HG03571 (cell line): Measurements from ENCODE around the gene TPRA1.

ENCODE experiments used
- ATAC-seq: cut with Tn5 transposase; IDR thresholded peaks from one replicate; pipeline ENCODE4 v1.9.1; 2021; ENCODE audit not compliant: unreplicated experiment

The TPRA1 gene

DNA sequence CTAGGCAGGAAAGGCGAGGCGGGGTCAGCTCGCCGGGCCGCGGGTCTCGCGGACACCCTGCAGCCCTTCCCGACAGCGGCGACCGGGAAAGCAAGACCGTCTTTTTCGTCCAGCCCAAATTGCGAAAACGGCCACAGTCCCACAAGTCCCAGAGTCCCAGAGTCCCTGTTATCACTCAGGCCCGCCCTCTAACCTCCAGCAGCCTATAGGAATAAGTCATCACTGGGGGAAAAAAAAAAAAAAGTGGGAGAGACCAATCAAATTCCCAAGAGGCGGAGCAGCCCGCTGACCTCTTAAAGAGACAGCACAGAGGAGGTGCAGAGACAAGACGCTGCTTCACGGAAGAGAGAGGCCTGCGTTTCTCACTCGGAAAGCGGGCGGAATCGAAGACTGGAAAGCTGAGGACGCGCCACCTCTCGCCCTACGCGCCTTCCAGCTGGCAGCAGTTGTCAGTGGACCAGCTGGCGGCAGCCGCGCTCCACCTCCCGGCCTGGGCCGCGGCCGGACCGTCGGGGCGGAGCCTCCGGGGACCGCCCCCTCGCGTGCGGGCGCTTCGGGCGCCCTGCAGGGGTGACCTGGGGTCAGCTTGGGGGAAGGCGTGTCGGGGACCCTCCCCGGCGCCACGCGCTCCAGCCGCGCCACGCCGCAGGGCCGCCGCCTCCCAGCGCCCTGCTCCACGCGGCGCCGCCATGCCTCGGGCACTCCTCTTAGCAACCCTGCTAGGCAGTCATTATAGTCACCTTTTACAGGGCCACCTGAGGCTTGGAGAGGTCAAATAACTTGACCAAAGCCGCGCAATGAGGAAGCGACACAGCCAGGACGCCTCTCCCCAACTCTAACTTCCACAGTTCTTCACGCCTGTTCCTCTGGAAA, at the start of gene TPRA1:
Gene TPRA1 (minus strand): TSS at position 141 of the 873 bp plus-strand sequence. CDS start 10,587 bp downstream, outside the sequence.
- ATAC-seq, result peak; percentile 68

DNA sequence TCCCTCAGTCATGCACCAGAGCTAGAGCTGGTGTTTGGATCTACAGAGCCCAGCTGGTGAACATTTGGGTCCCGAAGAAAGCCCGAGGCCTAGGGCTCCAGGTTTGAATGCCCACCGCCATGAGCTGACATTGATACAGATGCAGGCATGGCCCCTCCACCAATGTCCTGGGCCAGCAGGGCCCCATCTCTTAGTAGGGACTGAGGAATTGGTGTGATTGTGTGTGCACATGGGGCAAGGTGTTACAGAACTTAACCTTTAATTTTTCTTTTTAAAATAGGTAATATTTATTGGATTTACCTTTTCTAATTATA, 49.5 kb upstream of the TPRA1 start:
- ATAC-seq, result no peak

- no peak for ATAC-seq
These were observed 48.9 kb upstream of the TPRA1 start for GRCh38 chr3:127639173-127640041.

GRCh38 chr3:127637971-127638370, 47.4 kb upstream of the TPRA1 start:
- no peak for ATAC-seq

DNA sequence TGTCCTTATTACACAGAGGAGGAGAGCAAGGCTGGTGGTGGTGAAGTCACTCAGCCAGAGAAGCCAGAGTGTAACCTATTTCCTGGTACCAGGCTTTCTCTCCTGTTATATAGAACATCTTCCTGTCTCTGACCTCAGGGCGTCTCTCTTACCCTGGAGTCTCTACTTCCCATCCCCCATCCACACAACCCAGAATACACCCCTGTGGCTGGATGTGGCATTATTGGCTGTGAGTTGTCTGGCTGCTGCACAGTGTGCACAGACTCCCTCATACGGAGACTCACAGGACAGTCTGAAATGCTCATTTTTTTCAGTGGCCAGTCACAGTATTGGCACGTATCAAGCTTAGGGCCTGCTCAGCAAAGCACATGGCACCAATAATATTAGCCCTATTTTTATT, 47.0 kb upstream of the TPRA1 start:
- ATAC-seq, result no peak

- ATAC-seq, result no peak
These were observed 44.1 kb upstream of the TPRA1 start for GRCh38 chr3:127634653-127635052.

DNA sequence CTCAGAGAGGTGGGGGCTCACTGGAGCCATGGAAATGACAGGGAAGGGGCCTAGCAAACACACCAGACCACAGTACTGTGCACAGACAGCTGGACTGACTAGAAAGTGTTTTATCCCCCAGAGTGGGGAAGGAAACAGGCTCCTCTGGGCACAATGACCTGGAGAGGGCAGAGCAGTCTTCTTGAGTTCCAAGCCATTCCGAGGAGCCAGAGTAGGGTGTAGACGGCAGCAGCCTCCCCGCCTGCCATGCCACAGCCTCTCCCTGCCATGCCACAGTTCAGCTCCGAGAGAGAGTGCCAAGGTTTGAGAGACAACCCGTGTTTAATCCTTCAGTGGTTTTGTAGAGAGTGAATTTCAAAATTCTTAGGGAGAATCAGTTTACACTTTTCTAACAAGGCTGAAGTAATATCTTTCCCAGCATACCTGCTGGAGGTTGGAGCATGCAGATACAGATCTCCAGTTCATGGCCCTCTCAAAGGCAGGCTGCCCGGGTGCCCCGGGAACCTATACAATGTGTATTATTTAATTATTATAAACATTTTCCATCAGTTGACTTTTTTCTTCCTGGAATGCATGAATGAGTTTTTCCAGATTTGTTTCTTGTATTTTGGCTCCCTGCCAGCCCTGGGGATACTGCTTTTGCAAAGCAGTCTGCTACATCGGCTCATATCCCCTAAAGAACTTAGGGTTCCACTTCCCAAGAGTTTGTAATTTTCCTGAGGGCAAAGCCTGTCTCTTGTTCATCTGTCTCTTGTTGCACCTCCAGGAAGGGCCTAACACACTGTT, 41.7 kb upstream of the TPRA1 start:
- no peak for ATAC-seq

- no peak for ATAC-seq
These were observed 40.5 kb upstream of the TPRA1 start for GRCh38 chr3:127630811-127631714.

DNA sequence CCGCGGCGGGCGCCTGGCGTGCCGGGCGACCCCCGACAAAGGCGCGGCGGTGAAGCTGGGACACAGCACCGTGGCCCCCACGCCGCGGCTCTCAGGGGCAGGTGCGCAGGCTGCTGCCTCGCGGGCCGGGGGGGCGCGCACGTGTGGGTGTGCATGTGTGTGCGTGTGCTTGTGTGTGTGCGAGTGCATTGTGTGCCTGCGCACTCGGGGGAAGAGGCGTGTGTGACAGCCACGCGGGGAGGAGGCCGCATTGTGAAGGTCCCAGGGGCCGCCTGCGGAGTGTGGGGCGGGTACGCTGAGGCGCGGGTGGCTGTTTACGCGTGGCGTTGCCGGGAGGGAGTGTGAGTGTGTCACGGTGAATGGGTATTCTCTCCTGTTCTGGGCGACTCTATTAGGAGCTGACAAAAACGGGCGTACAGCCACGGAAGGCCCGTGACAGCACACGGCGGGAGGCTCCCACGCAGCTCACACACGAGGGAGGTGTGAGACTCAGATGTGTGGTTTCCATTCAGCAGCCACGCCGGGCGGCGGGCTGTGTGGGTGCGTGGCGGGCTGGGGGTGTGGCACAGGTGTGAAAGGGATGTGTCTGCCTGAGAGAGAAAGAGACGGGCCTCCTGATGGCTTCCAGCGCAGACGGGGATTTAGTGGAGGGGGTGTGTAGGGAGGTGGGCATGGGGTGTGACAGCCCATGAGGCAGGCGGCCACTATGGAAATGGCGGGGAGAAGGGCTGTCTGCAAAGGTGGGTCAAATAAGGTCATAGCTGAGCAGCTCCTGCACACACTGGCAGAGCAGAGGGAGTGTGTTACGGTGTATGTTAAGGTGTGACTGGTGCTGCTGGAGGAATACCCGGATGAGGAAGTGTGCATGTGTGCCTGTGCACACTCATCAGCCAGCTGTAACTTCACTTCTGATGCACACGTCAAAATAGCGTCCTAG, 39.2 kb upstream of the TPRA1 start:
- ATAC-seq, result no peak

DNA sequence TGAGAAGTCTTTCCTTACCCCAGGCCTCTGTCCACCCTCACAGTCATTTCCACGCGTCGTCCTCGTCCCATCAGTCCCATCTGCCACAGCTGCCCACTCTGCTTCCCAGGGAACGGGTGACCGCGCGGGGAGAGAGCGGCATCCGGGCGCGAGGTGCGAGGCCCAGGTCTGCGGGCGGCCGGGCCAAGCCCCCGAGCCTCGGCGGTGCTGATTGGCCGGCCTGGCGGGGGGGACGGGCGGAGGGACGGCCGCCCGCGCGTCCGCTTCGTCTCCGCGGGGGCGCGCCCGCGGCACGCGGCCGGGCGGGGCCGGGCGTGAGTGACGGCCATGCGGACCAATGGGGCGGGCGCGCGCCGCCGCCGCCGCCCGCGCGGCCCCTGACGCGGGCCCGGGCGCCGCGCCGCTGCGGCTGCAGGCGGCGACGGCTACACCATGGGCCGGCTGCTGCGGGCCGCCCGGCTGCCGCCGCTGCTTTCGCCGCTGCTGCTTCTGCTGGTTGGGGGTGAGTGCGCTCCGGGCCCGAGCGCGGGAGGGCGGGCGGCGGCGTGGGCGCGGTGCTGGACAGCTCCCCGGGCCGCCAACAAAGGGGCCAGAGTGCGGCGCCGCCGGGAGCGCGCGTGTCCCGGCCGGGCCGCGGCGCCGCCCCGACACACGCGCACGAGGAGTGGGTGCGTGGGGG, 38.4 kb upstream of the TPRA1 start, which contains the start of gene PODXL2:
Gene PODXL2 (plus strand): TSS at position 398 of the 679 bp plus-strand sequence. CDS start 35 bp downstream, at position 433.
- ATAC-seq, result no peak

- no peak for ATAC-seq
These were observed 37.9 kb upstream of the TPRA1 start for GRCh38 chr3:127628426-127628787.

DNA sequence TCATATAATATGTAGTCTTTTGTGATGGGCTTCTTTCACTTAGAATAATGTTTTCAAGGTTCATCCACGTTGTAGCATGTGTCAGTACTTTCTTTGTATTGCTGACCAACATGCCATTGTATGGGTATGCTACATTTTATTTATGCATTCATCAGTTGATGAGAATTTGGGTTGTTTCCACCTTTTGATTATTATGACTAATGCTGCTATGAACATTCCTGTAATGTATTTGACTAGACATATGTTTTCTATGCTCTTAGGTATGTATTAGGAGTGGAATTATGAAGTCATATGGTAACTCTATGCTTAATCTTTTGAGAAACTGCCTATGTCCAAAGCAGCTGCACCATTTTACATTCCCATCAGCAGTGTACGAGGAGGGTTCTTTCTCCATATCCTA, 35.3 kb upstream of the TPRA1 start:
- no peak for ATAC-seq

DNA sequence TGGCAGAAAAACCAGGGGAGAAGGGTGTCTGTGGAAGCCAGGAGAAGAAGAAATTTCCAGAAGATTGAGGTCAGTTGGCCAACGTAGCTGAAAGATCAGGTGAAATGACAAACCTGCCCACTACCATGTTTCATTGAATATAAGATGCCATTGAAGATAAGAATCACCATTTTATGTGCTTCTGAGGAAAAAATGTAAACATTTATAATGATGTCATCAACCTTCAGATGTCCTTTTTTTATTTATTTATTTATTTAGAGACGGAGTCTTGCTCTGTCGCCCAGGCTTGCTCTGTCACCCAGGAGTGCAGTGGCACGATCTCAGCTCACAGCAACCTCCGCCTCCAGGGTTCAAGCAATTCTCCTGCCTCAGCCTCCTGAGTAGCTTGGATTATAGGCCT, 33.5 kb upstream of the TPRA1 start:
- ATAC-seq, result no peak

DNA sequence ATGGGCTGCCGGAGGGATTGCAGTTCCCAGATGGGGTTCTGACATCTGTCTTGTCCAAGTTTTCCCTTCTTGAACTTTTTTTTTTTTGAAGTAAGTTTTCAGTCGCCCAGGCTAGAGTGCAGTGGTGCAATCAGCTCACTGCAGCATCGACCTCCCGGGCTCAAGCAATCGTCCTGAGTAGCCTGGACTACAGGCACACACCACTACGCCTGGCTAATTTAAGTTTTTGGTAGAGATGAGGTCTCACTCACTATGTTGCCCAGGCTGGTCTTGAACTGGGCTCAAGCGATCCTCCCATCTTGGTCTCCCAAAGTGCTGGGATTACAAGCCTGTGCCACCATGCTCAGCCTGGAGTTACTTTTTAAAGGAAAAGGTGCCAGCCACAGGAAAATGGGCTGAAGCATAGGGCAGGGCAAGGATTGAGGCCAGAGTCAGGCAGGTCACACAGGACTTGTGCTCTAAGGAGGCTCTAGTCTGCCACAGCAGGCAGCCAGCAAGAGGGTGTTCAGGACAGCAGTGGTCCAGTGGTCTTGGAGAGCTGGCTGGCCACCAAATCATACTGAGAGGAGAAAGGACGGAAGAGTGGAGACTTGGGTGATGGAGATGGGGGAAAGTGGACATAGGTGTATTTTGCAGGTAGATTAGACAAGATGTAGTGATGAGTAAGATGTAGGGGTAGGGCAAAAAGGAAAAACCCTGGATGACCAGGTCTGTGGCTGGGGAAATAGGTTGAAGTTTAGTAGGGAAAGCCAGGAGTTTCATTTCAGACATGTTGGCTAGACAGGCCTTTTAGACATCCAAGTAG, 32.4 kb upstream of the TPRA1 start:
- no peak for ATAC-seq

GRCh38 chr3:127622031-127622430, 31.5 kb upstream of the TPRA1 start:
- no peak for ATAC-seq

- no peak for ATAC-seq
These were observed 30.3 kb upstream of the TPRA1 start for GRCh38 chr3:127620637-127621375.

DNA sequence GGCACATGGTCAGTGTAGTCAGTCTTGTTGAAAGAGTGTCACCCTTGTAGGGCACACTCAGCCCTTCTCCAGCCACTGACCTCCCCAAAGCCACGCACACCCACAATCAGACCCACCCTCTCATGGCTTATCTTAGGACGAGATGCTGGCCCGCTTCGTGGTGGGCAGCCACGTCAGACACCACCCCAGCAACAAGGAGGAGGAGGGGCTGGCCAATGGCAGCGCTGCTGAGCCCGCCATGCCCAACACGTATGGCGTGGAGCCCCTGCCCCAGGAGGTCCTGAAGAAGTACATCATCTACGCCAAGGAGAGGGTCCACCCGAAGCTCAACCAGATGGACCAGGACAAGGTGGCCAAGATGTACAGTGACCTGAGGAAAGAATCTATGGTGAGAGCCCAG, 28.4 kb upstream of the TPRA1 start:
- ATAC-seq, result no peak
